NAMALWA (cell line): ENCODE results near the gene LMAN2.
"Not testable (repeated sequence)": the region's sequence is repeated elsewhere in the genome, so short reads cannot be mapped to it uniquely, and the experiment has no call there.

ENCODE experiments used
- DNase-seq: peaks from one replicate; pipeline ENCODE4 v3.0.0-alpha.2; 2015; ENCODE audit warnings: low spot score

Gene LMAN2

GRCh38 chr5:177378884-177379883 lies 27.7 kb upstream of the LMAN2 start:
- DNase-seq: no peak

GRCh38 chr5:177377851-177378776 lies 26.6 kb upstream of the LMAN2 start:
- no peak for DNase-seq

- DNase-seq: no peak
Measured at GRCh38 chr5:177376107-177376506, 24.6 kb upstream of the LMAN2 start.

GRCh38 chr5:177375516-177375915 lies 24.0 kb upstream of the LMAN2 start:
- DNase-seq: not testable (repeated sequence)

GRCh38 chr5:177374211-177374610 lies 22.7 kb upstream of the LMAN2 start:
- no peak for DNase-seq

- no peak for DNase-seq
Measured at GRCh38 chr5:177373806-177374205, 22.3 kb upstream of the LMAN2 start.

- DNase-seq: no peak
Measured at GRCh38 chr5:177372910-177373309, 21.4 kb upstream of the LMAN2 start.

GRCh38 chr5:177372034-177372896 lies 20.8 kb upstream of the LMAN2 start:
- no peak for DNase-seq

GRCh38 chr5:177371120-177372033 lies 19.9 kb upstream of the LMAN2 start:
- no peak for DNase-seq

GRCh38 chr5:177370488-177371119 lies 19.1 kb upstream of the LMAN2 start:
- peak; percentile 72 for DNase-seq

- peak; percentile 59 for DNase-seq
Measured at GRCh38 chr5:177369645-177370440, 18.4 kb upstream of the LMAN2 start.

GRCh38 chr5:177368869-177369644 lies 17.6 kb upstream of the LMAN2 start:
- peak; percentile 65 for DNase-seq

- DNase-seq: no peak
Measured at GRCh38 chr5:177367981-177368868, 16.8 kb upstream of the LMAN2 start.

GRCh38 chr5:177367323-177367848 lies 15.9 kb upstream of the LMAN2 start:
- DNase-seq: no peak

GRCh38 chr5:177366528-177367322 lies 15.3 kb upstream of the LMAN2 start:
- no peak for DNase-seq

GRCh38 chr5:177365845-177366527 lies 14.5 kb upstream of the LMAN2 start:
- DNase-seq: no peak
